B cell (primary cell): Measurements from ENCODE around the gene ACAP1.

Experiments used
- EZH2 ChIP-seq: IDR thresholded peaks from 2 replicates; pipeline ENCODE4 v1.6.1; 2012; ENCODE audit warnings: borderline replicate concordance, low read depth, mild to moderate bottlenecking, moderate library complexity, low read length; ENCODE audit not compliant: insufficient read depth, poor library complexity, severe bottlenecking
- TF ChIP-seq, protein P1 (sequence below): fragments of 200-600 bp; IDR thresholded peaks from one replicate; pipeline ENCODE4 v1.8.0; 2022; ENCODE audit warnings: antibody characterized with exemption, mild to moderate bottlenecking

DNA sequence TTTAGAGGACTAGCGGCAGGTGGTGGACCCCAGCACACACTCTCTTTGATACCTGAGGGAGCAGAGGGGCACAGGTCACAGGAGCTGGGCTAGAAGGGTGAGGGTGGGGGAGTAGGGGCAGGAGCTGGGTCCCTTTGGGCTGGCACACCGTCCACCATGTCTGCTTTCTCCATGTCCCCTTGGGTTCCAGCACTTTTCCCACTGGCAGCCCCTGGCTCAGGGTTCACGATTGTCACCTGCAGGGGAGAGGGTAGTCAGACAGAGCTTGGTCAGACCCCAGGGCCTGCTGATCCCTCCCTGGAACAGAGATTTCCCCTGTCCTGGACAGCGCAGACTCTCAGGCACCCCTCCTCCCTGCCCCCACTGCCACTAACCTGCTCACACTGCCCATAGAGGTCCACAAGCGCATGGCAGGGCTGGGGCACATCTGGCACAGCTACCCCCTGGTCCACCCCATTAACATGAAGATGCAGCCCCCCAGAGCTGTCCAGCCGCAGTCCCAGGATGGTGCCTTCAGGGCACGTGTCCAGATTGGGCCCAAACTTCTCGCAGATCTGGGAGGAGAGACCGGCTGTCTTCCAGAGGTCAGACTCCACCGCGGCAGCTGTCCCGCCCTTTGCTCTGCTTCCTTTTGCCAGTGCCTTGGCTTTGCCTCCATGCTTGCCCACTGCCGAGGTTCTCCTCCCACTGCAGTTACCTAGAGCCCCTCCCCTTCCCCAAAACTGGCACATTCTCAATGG, 18.0 kb upstream of the ACAP1 start:
- TF ChIP-seq, protein P1, sequence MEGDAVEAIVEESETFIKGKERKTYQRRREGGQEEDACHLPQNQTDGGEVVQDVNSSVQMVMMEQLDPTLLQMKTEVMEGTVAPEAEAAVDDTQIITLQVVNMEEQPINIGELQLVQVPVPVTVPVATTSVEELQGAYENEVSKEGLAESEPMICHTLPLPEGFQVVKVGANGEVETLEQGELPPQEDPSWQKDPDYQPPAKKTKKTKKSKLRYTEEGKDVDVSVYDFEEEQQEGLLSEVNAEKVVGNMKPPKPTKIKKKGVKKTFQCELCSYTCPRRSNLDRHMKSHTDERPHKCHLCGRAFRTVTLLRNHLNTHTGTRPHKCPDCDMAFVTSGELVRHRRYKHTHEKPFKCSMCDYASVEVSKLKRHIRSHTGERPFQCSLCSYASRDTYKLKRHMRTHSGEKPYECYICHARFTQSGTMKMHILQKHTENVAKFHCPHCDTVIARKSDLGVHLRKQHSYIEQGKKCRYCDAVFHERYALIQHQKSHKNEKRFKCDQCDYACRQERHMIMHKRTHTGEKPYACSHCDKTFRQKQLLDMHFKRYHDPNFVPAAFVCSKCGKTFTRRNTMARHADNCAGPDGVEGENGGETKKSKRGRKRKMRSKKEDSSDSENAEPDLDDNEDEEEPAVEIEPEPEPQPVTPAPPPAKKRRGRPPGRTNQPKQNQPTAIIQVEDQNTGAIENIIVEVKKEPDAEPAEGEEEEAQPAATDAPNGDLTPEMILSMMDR = no peak
- TF ChIP-seq EZH2 = no peak
